HepG2 (cell line): Measurements from ENCODE around the gene ZDHHC13. TPM values are rescaled to one million over a fixed set of nuclear protein-coding genes. Genes with fewer than 3 reads are reported as not detected.

Source experiments
- ATAC-seq: fragments of 200-7000 bp; cut with Tn5 transposase; 3 replicates; pipeline ENCODE4 v1.9.1; 2020; ENCODE audit warnings: mild to moderate bottlenecking, moderate library complexity
- BruUV-seq: library from RNA; stranded (reverse); fragments of 400-500 nt; replicated peaks from 2 replicates; lab custom pipeline; 2021; lab: Mats Ljungman, UMichigan
- CTCF ChIA-PET: fragments of 300-600 bp; formaldehyde crosslinking; extraction: SDS; loops from one replicate; lab custom pipeline; 2021; ENCODE audit warnings: low total read pairs, inconsistent platforms, low intra/inter-chr PET ratio; lab: Yijun Ruan, JAX
- POLR2A ChIA-PET: fragments of 350-600 bp; sonication (Branson Sonifier 250); formaldehyde crosslinking; loops from one replicate; lab custom pipeline; 2020; ENCODE audit warnings: antibody characterized with exemption, inconsistent platforms; lab: Yijun Ruan, JAX
- DNase-seq: peaks from one replicate; pipeline ENCODE4 v3.0.0-alpha.2; 2015; ENCODE audit warnings: low spot score
- FAIRE-seq: peaks from 3 replicates; lab custom pipeline; 2011; peaks lifted over from hg19 to GRCh38; lab: Jason Lieb, UNC
- H2AFZ ChIP-seq: one replicate; pipeline ENCODE4 v1.6.1; 2011; ENCODE audit warnings: low read length, inconsistent platforms
- H3K27ac ChIP-seq: fragments of 300-600 bp; 3 replicates; pipeline ENCODE4 v1.8.0; 2011; ENCODE audit warnings: mixed run types, mild to moderate bottlenecking, mixed read lengths, low read length, inconsistent platforms; ENCODE audit not compliant: insufficient read depth; ENCODE audit errors: extremely low read length
- H3K27me3 ChIP-seq, 2 experiments: fragments of 200-600 bp in 1 of 2; 2 replicates in 1 of 2; 3 replicates in 1 of 2; pipeline versions ENCODE4 v1.6.0 to v1.8.0; 2011; ENCODE audit warnings: low read length in 2 of 2, mild to moderate bottlenecking in 2 of 2, moderate library complexity in 2 of 2, inconsistent platforms in 1 of 2; ENCODE audit not compliant: insufficient read depth in 2 of 2, control insufficient read depth in 1 of 2
- H3K36me3 ChIP-seq, 2 experiments: fragments of 200-600 bp in 1 of 2; replicated peaks in 1 of 2; 2 replicates in 1 of 2; 3 replicates in 1 of 2; pipeline versions ENCODE4 v1.5.1 to v1.8.0; 2011; ENCODE audit warnings: low read length in 2 of 2, inconsistent platforms in 1 of 2; ENCODE audit not compliant: insufficient read depth in 2 of 2, control insufficient read depth in 1 of 2
- H3K4me1 ChIP-seq: 2 replicates; pipeline ENCODE4 v1.5.1; 2012; ENCODE audit warnings: low read length, inconsistent platforms; ENCODE audit not compliant: insufficient read depth
- H3K4me2 ChIP-seq: 2 replicates; pipeline ENCODE4 v1.6.0; 2011; ENCODE audit warnings: low read depth, low read length, inconsistent platforms
- H3K4me3 ChIP-seq, 3 experiments: fragments of 200-600 bp in 1 of 3; sonication (generic), shearing (Covaris generic) in 1 of 3; replicated peaks in 1 of 3; 2 replicates each; pipeline ENCODE4 v1.5.1; 2011 to 2016; ENCODE audit warnings: low read length in 3 of 3, inconsistent platforms in 2 of 3, low read depth in 2 of 3, mild to moderate bottlenecking in 2 of 3, control low read depth in 1 of 3, mixed read lengths in 1 of 3; ENCODE audit not compliant: insufficient read depth in 1 of 3
- H3K79me2 ChIP-seq: one replicate; pipeline ENCODE4 v1.6.1; 2011; ENCODE audit warnings: low read length, inconsistent platforms; ENCODE audit not compliant: insufficient read depth
- H3K9ac ChIP-seq: 2 replicates; pipeline ENCODE4 v1.6.0; 2011; ENCODE audit warnings: mild to moderate bottlenecking, low read depth, low read length, inconsistent platforms; ENCODE audit not compliant: insufficient read depth
- H3K9me3 ChIP-seq: 2 replicates; pipeline ENCODE4 v1.5.1; 2012; ENCODE audit warnings: mild to moderate bottlenecking, low read length
- H4K20me1 ChIP-seq: 2 replicates; pipeline ENCODE4 v1.6.0; 2011; ENCODE audit warnings: inconsistent platforms, mild to moderate bottlenecking, low read length, moderate library complexity; ENCODE audit not compliant: insufficient read depth
- NR2F1 ChIP-seq, 2 experiments: fragments of 450-650 bp in 1 of 2; formaldehyde crosslinking in 1 of 2; IDR thresholded peaks; 2 replicates each; pipeline versions ENCODE4 v1.5.0 to v1.6.1; 2016 to 2020; ENCODE audit warnings: mild to moderate bottlenecking in 1 of 2, missing compliant biosample characterization in 1 of 2, missing genetic modification reagents in 1 of 2, moderate library complexity in 1 of 2
- PRPF4 ChIP-seq: fragments of 200-400 bp; formaldehyde crosslinking; IDR thresholded peaks from 2 replicates; pipeline ENCODE4 v1.6.1; 2016; ENCODE audit warnings: low read length, low read depth; ENCODE audit not compliant: poor library complexity, severe bottlenecking
- ZNF256 ChIP-seq: sonication (generic); formaldehyde crosslinking; conservative IDR thresholded peaks from 2 replicates; pipeline ENCODE4 v1.4.0; 2020; ENCODE audit warnings: missing genetic modification reagents
- ZNF589 ChIP-seq: sonication (generic); formaldehyde crosslinking; conservative IDR thresholded peaks from 2 replicates; pipeline ENCODE4 v1.8.0; 2022; ENCODE audit warnings: mild to moderate bottlenecking, moderate library complexity, missing genetic modification reagents
- ZSCAN31 ChIP-seq: sonication (generic); formaldehyde crosslinking; IDR thresholded peaks from 2 replicates; pipeline ENCODE4 v1.5.0; 2020; ENCODE audit warnings: low read depth, mild to moderate bottlenecking, missing genetic modification reagents
- WGBS: methylation state at CpG from one replicate; pipeline ENCODE4 v1.1.6; 2017; ENCODE audit warnings: low lambda C conversion rate; 5-methylcytosine and 5-hydroxymethylcytosine counted together
- in situ Hi-C: cut with HindIII; loops from 2 replicates; pipeline ENCODE4 v1.10.0; 2017; ENCODE audit warnings: low pct_unique_long_range_greater_than_20kb; ENCODE audit not compliant: extremely low pct_ligation_motif_present
- intact Hi-C: fragments of 100-400 bp; cut with micrococcal nuclease; formaldehyde crosslinking; loops from one replicate; pipeline ENCODE4 v1.10.0; 2022; ENCODE audit not compliant: unreplicated experiment
- polyA plus RNA-seq, 8 experiments: library from polyadenylated mRNA; depleted of rRNA in 3 of 8; stranded (reverse) in 7 of 8; unstranded in 1 of 8; fragments of >200 nt; fragmentation: Illumina TruSeq in 4 of 8; extraction: Trizol in 4 of 8; gene quantifications; 2 replicates each; pipeline versions ENCODE4 v1.2.1 to v1.2.3, GENCODE V29; 2011 to 2016; ENCODE audit warnings: low read depth in 4 of 8, missing spikeins in 1 of 8, mixed read lengths in 1 of 8; ENCODE audit not compliant: insufficient read depth in 1 of 8
- total RNA-seq, 5 experiments: library from RNA; depleted of rRNA; stranded (reverse); fragments of >200 nt; fragmentation: Illumina TruSeq; extraction: Trizol; gene quantifications; 2 replicates each; pipeline ENCODE4 v1.2.3, GENCODE V29; 2016; ENCODE audit warnings: low read depth in 1 of 5
- TF ChIP-seq, protein P1 (sequence below): sonication (generic); formaldehyde crosslinking; IDR thresholded peaks from 2 replicates; pipeline ENCODE4 v1.9.0; 2021; ENCODE audit warnings: missing genetic modification reagents, borderline replicate concordance
- TF ChIP-seq, protein P2 (sequence below): sonication (generic); formaldehyde crosslinking; IDR thresholded peaks from 2 replicates; pipeline ENCODE4 v1.5.1; 2020; ENCODE audit warnings: mild to moderate bottlenecking, missing genetic modification reagents, moderate library complexity
- TF ChIP-seq, protein P3 (sequence below): sonication (generic); formaldehyde crosslinking; IDR thresholded peaks from 2 replicates; pipeline ENCODE4 v1.5.0; 2020; ENCODE audit warnings: mild to moderate bottlenecking, missing genetic modification reagents, borderline replicate concordance

ZDHHC13 gene
- total and polyA plus RNA-seq, 2 of the 13 experiments (the other 11 are each of a cell fraction or from before 2014, with no cell fraction given) = 10.9 to 11.8 TPM

DNA sequence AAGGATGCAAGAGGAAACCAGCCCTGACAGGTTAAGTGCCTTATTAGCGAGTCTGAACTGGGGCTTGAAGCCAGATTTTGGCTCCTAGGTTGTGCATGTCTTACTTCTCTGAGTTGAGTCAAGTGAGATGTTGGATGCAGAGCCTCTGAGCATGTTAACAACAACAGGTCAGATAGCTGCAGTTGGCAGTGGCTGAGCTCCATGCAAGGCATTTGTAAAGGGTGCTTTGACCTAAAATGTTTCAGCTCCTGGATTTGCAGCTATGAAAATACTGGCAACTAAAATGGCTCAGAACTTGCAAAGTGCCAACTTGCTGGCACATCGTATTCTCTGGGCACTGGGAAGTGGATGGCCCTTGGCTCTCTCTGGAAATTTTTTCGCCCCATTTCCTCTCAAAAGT, 101.2 kb downstream of the ZDHHC13 start:
- in situ Hi-C loops = no loop called here

More for the DNA sequence above, 101.2 kb downstream of the ZDHHC13 start:
- no peaks in the 10 kb centered on the region for H3K4me1 ChIP-seq
- no peak overlapping the region for H3K9ac ChIP-seq
- POLR2A ChIA-PET = no interaction called here
- H3K36me3 ChIP-seq = no peaks in the 10 kb centered on the region
- H3K27me3 ChIP-seq = 0 out of 5 replicates have a peak, but pooled peaks cover 0 to 4% of the 10 kb centered on the region in 2 experiments
- DNase-seq (no peak), FAIRE-seq (no peak), ATAC-seq (no peak)
- H3K79me2 ChIP-seq = no peaks in the 10 kb centered on the region
- no peaks in the 10 kb centered on the region for H3K9me3 ChIP-seq
- CTCF ChIA-PET = no interaction called here
- no peak overlapping the region for H2AFZ ChIP-seq
- no peak overlapping the region for H3K4me3 ChIP-seq
- H4K20me1 ChIP-seq = no peaks in the 10 kb centered on the region
- no TSS peak for BruUV-seq
- WGBS = 13% methylated on average over 3 of the region's 3 CpGs
- TF ChIP-seq PRPF4 = no peak
- no peak for TF ChIP-seq NR2F1 (CRISPR knock-in tag; IDR thresholded peaks at IDR 0.05)
- TF ChIP-seq, protein P1, sequence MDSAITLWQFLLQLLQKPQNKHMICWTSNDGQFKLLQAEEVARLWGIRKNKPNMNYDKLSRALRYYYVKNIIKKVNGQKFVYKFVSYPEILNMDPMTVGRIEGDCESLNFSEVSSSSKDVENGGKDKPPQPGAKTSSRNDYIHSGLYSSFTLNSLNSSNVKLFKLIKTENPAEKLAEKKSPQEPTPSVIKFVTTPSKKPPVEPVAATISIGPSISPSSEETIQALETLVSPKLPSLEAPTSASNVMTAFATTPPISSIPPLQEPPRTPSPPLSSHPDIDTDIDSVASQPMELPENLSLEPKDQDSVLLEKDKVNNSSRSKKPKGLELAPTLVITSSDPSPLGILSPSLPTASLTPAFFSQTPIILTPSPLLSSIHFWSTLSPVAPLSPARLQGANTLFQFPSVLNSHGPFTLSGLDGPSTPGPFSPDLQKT (CRISPR knock-in tag) = no peak
- no peak for TF ChIP-seq ZSCAN31 (CRISPR knock-in tag)
- TF ChIP-seq ZNF256 = no peak
- TF ChIP-seq, protein P2, sequence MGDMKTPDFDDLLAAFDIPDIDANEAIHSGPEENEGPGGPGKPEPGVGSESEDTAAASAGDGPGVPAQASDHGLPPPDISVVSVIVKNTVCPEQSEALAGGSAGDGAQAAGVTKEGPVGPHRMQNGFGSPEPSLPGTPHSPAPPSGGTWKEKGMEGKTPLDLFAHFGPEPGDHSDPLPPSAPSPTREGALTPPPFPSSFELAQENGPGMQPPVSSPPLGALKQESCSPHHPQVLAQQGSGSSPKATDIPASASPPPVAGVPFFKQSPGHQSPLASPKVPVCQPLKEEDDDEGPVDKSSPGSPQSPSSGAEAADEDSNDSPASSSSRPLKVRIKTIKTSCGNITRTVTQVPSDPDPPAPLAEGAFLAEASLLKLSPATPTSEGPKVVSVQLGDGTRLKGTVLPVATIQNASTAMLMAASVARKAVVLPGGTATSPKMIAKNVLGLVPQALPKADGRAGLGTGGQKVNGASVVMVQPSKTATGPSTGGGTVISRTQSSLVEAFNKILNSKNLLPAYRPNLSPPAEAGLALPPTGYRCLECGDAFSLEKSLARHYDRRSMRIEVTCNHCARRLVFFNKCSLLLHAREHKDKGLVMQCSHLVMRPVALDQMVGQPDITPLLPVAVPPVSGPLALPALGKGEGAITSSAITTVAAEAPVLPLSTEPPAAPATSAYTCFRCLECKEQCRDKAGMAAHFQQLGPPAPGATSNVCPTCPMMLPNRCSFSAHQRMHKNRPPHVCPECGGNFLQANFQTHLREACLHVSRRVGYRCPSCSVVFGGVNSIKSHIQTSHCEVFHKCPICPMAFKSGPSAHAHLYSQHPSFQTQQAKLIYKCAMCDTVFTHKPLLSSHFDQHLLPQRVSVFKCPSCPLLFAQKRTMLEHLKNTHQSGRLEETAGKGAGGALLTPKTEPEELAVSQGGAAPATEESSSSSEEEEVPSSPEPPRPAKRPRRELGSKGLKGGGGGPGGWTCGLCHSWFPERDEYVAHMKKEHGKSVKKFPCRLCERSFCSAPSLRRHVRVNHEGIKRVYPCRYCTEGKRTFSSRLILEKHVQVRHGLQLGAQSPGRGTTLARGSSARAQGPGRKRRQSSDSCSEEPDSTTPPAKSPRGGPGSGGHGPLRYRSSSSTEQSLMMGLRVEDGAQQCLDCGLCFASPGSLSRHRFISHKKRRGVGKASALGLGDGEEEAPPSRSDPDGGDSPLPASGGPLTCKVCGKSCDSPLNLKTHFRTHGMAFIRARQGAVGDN (CRISPR knock-in tag) = no peak
- TF ChIP-seq, protein P3, sequence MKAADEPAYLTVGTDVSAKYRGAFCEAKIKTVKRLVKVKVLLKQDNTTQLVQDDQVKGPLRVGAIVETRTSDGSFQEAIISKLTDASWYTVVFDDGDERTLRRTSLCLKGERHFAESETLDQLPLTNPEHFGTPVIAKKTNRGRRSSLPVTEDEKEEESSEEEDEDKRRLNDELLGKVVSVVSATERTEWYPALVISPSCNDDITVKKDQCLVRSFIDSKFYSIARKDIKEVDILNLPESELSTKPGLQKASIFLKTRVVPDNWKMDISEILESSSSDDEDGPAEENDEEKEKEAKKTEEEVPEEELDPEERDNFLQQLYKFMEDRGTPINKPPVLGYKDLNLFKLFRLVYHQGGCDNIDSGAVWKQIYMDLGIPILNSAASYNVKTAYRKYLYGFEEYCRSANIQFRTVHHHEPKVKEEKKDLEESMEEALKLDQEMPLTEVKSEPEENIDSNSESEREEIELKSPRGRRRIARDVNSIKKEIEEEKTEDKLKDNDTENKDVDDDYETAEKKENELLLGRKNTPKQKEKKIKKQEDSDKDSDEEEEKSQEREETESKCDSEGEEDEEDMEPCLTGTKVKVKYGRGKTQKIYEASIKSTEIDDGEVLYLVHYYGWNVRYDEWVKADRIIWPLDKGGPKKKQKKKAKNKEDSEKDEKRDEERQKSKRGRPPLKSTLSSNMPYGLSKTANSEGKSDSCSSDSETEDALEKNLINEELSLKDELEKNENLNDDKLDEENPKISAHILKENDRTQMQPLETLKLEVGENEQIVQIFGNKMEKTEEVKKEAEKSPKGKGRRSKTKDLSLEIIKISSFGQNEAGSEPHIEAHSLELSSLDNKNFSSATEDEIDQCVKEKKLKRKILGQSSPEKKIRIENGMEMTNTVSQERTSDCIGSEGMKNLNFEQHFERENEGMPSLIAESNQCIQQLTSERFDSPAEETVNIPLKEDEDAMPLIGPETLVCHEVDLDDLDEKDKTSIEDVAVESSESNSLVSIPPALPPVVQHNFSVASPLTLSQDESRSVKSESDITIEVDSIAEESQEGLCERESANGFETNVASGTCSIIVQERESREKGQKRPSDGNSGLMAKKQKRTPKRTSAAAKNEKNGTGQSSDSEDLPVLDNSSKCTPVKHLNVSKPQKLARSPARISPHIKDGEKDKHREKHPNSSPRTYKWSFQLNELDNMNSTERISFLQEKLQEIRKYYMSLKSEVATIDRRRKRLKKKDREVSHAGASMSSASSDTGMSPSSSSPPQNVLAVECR (CRISPR knock-in tag) = no peak
- no peak for TF ChIP-seq ZNF589 (CRISPR knock-in tag)
- no peak overlapping the region for H3K4me2 ChIP-seq
- intact Hi-C loops = no loop called here
- H3K27ac ChIP-seq = no peak overlapping the region
